GM18499 (cell line): Measurements from ENCODE around the gene DNTTIP2.
"Not testable (repeated sequence)": the region's sequence is repeated elsewhere in the genome, so short reads cannot be mapped to it uniquely, and the experiment has no call there.

Experiments
- ATAC-seq: cut with Tn5 transposase; IDR thresholded peaks from one replicate; pipeline ENCODE4 v1.9.1; 2021; ENCODE audit warnings: moderate number of reproducible peaks; ENCODE audit not compliant: insufficient read depth, unreplicated experiment

DNTTIP2 gene

DNA sequence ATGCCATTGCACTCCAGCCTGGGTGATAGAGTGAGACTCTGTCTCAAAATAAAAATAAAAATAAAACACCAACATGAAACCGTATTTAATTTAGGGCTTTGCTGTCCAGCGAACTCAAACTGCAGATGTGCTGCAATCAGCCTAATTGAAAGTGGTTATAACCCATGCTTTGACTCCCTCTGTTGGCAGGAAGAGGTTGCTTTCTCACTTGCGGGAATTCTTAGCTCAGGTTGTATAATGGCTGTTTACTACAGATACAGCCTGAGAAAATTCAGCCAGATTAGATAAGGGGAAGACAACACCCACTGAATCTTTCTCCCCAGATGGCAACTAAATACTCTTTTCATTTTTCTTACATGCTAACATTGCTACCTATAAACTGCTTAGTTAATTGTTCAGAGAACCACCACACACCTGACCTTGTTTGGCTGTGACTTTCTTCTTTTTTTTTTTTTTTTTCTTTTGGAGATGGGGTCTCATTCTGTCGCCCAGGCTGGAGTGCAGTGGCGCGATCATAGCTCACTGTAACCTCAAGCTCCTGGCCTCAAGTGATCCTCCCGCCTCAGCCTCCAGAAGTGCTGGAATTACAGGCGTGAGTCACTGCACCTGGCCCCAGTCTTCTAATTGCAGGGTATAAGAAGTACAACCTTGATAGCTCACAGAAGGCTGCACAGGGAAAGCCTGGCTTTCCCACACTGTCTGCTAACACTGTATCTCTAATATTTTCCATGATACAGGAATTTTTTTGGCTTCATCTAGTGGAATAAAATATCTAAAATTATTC lies 34.6 kb downstream of the DNTTIP2 start:
- no peak for ATAC-seq

DNA sequence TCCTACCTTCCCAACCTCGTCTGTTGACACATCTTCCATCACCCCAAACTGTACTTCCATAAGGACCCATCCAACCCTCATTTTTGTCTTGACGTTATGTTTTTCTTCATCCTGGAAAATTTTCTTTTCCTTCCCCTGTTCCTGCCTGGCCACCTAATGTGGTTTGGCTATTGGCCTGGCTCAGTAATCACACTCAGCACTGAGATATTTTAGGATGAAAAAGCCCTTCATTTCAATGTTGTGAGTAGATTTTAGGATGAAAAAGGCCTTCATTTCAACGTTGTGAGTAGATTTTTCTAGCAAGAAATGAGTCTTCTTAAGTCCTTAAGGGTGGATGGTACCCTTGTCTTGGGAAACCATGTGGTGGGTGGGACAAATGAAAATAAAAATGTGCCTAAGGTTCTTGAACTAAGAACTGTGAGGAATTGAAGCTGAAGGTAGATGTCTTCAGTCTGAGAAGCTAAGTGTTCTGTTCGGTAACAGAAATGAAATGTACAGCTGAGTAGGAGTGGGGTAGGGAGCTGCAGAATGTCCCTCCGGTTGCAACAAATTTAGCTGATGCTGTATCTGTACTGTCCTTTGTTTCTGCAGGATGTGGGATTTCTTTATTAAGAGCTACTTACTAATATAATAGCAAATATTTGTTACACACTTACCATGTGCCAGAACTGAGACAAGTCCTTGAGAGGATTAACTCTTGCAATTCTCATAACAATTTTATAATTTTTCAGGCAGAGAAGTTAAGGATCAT lies 36.1 kb downstream of the DNTTIP2 start:
- ATAC-seq = no peak

DNA sequence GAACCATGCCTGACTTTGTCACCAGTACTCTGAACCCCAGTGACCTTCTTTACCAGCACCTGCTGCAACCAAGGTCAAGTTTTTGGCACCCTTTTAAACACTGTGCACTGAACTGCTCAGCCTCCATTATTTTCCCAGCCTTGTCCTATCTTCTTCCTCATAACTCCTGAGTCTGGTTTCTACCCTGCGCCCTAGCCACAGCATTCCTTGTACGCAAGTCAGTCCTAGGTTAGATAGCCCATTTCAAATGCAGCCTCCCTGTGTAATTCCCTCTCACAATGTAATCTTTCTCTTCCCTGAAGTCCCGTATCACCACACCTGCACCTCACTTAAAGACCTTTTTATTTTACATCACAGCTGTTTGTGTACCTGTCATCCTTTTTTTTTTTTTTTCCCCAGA lies 37.2 kb downstream of the DNTTIP2 start:
- no peak for ATAC-seq

DNA sequence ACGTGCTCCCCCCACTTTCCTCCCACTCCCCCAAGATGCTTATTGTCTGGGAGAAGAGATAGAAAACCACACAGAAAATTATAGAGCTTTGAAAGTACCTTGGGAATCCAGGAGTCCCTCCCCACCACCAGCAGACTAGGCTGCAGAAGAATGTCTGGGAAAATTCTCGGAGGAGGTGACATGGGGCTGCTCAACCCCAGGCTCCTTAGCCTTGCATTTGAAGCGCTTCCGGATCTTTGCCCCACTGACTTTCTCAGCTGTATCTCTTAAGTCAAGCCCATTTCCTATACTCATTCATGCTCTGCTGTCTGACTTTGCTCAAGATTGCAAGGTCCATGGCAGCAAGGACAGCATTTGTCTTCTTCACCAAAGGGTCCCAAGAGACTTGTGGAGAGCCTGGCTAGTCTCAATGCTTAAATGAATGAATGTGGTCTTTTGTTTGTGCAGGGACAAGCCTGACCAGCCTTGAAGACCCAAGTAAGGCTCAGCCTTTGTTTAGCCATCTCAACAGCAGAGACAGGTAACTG lies 38.0 kb downstream of the DNTTIP2 start:
- no peak for ATAC-seq

DNA sequence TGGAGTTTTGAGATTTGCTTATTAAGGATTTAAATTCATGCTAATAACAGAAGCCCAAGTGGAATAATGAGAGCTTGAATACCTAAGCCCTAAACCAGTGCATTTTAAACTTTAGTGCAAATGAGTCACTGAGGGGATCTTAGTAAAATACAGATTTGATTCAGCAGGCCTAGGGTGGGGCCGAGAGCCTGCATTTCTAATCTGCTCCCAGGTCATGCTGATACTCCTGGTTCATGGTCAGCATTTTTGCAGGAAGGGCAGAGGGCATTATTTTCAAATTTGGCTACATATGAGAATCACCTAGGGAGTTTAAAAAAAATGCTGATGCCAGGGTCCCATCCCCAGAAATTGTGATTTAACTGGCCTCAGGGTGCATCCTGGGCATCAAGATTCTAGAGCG lies 39.3 kb downstream of the DNTTIP2 start:
- ATAC-seq = no peak

DNA sequence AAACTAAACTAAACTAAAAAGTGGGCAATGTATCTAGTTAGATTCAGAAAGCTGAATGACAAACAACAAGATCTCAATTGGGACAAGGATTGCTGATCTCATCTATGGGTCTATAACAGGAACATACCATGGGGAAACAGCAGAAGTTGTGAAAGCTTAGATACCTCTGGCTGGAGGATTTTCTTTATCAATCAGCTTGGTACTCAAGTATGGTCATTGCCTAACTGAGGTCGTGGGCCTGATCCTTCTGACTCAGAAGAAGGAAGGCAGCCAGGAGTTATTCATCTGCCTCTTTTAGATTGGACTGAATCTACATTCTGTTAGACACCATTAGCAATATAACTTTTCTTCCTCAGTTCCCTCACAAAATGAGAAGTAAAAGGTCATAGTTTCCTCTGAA lies 39.7 kb downstream of the DNTTIP2 start:
- ATAC-seq = no peak

DNA sequence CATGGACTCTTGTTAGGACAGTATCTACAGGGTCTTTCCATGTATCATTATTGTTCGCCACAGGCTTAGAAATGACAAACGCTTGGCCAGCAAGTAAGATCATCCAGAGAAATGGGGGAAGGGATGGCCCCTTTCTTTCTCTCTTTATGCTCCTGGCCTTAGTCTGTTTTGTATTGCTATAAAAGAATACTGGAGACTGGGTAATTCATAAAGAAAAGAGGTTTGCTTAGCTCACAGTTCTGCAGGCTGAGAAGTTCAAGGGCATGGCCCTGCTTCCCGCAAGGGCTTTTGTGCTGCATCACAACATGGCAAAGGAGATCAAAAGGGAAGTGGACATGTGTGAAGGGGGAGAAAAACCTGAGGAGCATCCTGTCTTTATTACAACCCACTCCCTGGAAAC lies 41.0 kb downstream of the DNTTIP2 start:
- no peak for ATAC-seq

DNA sequence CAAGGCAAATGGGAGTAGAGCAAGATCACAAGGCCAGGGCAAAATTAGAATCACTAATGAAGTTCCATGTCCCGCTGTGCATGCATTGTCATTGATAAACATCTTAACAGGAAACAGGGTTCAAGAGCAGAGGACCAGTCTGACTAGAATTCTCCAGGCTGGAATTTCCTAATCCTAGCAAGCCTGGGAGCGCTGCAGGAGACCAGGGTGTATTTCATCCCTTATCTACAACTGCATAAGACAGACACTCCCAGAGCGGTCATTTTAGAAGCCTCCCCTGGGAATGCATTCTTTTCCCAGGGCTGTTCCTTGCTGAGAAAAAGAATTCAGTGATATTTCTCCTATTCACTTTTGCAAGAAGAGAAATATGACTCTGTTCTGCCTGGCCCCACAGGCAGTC lies 45.7 kb downstream of the DNTTIP2 start:
- not testable (repeated sequence) for ATAC-seq

DNA sequence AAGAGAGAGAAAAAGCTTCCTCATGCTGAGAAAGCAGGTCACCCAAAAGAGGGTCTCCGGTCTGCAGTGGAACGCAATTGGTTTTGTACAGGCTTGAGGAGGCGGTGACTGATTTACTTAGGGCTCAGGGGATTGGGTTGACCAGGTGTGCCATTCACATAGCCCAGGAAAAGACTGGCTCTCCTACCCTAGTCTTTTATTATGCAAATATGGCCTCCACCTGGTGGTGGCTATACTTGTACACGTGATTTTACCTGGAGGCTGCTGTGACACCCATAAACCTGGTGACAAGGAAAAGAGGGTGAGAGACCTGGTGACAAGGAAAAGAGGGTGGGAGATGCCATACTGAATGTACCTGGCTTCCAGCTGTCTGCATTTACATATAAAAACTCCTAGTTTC lies 49.9 kb downstream of the DNTTIP2 start:
- no peak for ATAC-seq

DNA sequence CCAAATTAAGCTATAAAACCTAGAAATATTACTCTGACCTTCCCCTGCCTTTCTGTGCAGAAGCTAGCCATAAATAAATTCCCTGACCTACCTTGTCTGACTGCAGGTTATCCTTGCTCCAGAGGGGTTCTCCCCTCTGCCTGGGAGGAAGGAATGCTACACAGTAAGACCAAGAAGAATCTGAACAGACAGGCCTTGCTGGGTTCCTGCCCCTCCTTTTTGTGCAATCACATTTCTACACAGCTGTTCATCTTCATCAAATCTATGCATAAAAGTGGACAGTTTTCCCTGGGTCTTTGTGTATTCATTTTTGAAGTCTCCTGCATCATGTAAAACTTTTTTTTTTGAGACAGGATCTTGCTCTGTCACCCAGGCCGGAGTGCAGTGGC lies 50.6 kb downstream of the DNTTIP2 start:
- no peak for ATAC-seq

DNA sequence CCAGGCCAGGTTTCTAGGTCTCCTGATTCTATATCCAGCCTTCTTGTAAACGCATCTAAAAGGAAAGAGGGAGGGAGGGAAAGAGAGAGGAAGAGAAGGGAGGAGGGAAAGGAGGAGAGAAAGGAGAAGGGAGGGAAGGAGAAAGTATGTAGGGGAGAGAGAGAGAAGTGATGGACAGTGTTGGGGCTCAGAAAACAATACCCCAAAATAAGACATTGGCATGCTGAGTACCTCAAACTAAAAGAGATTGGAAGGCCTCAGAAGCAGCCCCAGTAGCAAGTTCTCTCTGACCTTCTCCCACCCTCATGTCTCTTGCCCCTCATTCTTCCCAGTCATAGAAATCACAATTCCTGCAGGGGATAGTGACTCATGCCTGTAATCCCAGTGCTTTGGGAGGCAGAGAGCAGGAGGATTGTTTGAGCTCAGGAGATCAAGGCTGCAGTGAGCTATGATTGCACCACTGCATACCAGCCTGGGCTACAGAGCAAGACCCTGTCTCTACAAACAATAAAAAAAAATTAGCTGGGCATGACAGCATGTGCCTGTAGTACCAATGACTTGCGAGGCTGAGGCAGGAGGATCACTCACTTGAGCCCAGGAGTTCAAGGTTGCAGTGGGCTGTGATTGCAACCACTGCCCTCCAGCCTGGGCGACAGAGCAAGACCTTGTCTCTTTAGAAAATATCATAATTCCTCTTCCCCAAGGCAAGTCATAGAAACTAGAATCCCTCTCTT lies 51.2 kb downstream of the DNTTIP2 start:
- no peak for ATAC-seq

DNA sequence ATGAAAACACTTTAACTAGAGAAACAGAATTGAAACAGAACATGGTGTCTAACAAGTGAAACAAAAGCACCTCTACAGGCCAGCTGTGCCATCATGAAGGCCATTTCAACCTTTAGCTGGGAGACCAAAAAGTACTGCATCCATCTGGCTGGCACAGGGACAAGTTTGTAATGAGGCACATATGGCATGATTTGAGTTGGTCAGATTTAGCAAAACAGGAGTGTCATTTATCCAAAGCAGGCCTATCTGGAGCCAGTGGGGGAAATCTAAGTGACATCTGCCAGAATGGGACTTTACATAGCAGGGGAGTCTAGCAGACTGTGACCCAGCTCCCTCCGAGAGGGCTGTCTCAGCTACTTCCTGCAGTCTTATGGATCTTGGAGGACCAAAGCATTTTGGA lies 51.9 kb downstream of the DNTTIP2 start:
- no peak for ATAC-seq

DNA sequence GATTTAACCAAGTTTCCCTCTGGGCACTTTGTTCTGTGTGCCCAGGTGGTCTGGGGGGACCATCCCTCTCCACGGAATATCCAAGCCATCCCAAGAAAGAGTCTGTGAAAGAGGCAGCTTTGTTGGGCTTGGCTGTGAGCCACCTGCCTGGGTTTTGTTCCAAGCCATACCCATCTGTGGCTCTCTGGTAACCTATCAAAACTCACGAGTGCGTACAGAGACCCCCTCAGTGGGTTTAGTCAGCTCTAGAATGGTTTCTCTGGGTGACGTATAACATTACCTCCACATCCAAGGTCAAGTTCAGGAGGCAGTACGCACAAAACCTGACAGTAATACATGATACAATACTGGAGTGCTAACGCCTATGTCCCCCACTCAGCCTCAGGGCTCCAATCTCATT lies 54.2 kb downstream of the DNTTIP2 start:
- no peak for ATAC-seq

DNA sequence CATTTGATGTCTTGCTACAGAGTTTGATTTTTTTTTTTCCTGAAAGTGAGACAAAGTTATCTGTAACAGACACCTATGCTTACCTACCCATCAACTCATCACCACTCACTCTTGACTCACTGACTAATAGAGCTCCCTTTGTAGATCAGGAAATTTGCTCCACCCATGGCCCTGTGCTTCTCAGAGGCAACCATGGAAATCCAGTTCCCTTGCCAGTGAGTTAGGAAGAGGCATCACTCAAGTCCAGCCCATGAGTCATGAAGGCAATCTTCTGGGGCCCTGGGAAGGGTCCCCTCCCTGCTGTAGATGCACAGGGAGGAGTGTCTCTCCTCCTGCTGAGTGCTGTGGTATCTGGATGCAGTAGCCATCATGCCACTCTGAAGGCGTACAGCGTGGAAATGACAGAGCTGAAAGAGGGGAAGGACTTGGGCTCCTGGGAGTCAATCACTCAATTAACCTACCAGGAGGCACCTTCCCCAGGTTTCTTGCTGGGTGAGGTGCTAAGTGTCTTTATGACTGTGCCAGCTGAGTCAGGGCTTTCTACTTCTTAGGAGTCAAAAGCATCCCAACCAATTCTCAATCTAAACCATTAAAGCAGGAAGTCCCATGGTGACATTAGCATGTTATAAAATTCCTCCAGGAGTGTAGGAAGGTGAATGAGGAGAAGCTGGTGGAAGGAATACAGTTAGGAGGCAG lies 56.1 kb downstream of the DNTTIP2 start:
- ATAC-seq = no peak

DNA sequence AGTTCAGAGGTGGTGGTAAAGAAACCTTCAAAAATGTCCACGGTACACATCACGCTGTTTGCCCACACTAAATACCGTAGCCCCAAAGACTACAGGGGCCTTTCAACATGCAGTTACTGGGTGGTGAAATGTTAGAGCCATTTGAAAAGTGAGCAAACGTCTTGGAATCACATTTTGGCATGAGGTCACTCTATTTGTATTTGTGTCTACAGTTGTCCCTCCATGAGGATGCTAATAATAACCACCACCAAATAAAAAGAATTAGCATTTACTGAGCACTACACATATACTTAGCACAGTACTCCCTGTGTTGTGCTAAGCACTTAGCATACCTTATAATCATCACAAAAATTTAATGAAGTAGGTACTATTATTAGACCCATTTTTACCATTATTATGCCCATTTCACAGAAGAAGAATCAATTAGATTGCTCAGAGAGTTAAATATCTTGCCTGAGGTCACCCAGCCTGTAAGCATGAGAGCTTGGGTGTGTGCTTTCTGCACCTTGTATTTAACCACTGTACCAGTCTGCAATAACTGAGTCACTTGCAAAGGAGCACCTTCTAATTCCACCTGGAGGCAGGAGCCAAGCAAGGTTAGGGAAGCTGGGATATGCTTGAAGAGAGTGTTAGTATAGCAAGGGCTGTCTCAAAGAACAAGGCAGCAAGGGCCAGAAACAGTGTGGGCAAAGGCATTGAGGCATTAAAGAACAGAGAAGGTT lies 57.4 kb downstream of the DNTTIP2 start:
- no peak for ATAC-seq

DNA sequence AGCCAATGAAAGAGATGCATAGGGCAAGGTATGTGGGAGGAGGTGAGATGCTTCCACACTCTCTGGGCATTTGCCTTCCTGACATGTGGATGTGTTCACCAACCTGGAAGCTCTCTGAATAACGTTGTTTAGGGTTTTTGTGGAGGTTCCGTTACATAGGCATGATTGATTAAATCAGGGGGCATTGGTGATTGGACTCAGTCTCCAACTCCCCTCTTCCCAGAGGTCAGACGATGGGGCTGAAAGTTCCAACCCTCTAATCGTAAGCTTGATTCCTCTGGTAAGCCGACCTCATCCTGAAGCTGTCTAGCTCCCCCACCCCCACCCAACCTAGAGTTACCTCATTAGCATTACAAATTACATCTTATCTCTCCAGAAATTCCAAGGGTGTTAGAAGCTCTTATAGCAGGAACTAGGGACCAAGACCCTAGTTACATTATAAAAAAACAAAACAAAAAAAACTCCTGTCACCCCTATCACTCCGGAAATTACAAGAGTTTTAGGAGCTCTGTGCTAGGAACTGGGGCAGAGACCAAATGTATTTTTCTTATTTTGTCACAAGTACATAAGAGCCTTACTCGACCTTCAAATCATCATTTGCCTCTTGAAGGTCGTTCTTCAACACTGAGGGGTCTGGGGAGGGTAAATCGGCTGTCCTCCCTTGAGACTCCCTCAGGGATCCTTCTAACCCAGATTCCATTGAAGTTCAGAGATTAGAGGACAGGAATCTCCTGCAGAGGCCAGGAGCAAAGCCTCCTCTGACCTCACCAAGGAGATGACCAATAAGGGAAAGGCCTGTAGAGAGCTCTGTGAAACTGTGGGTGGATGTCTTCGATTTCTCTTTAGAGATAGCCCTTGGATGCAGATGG lies 58.2 kb downstream of the DNTTIP2 start:
- ATAC-seq = no peak

DNA sequence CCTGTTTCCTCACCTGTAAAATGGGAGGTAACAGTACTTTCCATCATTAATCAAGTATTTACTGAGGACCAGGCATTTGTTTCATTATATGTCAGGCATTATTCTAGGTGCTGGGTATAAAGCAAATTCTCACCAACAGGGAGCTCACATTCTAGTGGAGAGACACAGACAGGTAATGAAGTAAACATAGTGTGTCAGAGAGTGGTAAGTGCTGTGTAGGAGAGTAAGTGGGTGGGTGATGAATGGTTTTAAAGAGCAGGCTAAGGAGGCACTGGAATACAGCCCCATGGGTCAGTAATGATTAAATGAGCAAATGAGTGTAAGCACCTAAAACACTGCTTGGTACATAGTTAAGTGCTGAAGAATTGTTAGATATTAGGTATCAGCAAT lies 60.4 kb downstream of the DNTTIP2 start:
- no peak for ATAC-seq

DNA sequence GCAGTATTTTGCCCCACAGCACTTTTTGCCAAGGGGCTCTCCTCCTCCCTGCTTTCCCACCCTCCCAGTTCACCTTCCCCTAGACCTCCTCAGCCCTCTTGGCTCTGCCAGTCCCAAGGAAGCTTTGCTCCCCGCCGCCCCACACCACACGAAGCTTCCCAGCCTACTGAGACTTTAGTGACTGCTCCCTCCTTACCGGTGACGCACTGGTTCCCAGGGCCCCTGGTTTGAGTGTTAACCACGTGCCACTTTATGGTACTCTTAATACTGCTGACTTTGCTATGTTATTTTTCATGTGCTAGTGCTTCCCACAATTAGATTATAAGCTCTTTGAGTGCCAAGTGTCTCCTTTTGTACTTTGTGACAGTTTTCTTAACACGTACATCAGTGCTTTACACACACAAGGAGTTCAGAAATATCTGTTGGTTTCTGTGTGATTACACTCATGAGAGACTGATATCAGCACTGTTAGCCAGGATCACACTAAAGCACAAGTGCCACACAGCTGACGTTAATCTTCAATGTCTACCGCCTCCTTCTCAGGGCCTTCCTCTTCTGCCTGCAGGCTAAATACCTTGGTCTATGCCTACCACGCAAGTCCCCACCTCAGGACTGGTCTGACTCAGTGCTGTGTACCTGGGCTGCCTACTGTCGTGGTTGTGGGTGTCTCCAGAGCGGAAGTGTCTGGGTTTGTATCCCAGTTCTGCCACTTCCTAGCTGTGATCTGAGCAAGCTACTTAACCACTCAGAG lies 61.0 kb downstream of the DNTTIP2 start:
- ATAC-seq = no peak
